ENCODE measurements around the gene NEUROD6. TPM values are rescaled to one million over a fixed set of nuclear protein-coding genes. Genes with fewer than 3 reads are reported as not detected.

Gene NEUROD6
- total RNA-seq, 1 donor from 2014 or later, result not detected

DNA sequence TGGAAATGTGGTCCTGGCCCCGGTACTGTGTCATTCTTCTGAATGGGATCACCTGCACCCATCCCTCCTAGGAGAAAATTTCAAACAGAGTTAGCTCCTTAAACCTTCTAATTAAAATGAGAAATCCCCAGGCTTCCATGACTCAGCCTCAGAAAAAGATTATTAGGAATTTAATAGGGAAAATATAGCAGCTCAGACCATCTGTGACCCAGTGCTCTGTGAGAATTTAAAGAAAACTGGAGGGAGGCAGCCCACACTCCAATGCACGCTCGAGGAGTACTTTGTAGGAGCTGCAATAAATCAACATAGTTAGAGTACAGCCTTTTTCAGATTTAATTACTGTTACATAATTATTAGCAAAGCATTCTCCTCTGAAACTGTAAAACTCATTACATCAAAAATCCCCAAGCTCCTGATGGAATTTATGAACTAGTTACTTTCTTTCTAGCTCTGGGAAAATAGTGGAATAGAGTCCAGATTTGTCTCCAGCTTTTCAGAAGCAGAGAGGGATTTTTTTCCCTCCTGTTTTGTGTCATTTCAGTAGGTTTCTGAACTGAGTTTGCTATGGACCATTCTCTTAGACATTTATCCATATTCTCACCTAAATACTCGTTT lies 30.1 kb downstream of the NEUROD6 start:
- Histone ChIP-seq H3K27me3 (ENCODE audit: low read depth) (no peaks in the 10 kb centered on the region), H3K4me3 (no peak overlapping the region), H3K9me3 (no peaks in the 10 kb centered on the region), H3K36me3 (no peaks in the 10 kb centered on the region), H3K4me1 (peaks cover 3% of the 10 kb centered on the region), H3K27ac (no peak overlapping the region)
- intact Hi-C loops (cut with DNase I), result no loop called here
- ATAC-seq, result no peak
- DNase-seq, result no peak
- TF ChIP-seq, protein P1, sequence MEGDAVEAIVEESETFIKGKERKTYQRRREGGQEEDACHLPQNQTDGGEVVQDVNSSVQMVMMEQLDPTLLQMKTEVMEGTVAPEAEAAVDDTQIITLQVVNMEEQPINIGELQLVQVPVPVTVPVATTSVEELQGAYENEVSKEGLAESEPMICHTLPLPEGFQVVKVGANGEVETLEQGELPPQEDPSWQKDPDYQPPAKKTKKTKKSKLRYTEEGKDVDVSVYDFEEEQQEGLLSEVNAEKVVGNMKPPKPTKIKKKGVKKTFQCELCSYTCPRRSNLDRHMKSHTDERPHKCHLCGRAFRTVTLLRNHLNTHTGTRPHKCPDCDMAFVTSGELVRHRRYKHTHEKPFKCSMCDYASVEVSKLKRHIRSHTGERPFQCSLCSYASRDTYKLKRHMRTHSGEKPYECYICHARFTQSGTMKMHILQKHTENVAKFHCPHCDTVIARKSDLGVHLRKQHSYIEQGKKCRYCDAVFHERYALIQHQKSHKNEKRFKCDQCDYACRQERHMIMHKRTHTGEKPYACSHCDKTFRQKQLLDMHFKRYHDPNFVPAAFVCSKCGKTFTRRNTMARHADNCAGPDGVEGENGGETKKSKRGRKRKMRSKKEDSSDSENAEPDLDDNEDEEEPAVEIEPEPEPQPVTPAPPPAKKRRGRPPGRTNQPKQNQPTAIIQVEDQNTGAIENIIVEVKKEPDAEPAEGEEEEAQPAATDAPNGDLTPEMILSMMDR (IDR thresholded peaks at IDR 0.05), result no peak

DNA sequence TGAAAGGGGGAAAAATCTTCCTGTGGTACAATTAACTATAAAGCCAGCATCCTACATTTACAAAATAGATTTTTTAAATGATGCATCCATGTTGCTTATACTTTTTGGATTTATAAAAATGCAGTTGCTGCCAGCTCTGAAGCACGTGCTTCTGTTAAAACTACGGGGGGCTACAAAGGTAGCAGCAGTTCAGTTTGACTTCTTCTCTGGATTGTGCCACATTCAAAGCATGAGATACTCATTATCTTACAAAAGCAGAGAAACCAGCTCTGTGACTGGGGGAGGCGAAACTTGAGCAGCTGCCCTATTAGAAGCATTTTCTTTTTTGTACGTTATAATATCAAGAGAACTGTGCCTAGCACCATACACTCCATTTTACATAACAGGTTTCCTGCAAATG lies 31.1 kb downstream of the NEUROD6 start:
- Histone ChIP-seq H3K27me3 (ENCODE audit: low read depth) (no peaks in the 10 kb centered on the region), H3K36me3 (no peaks in the 10 kb centered on the region), H3K27ac (no peak overlapping the region), H3K4me1 (peaks cover 3% of the 10 kb centered on the region), H3K9me3 (no peaks in the 10 kb centered on the region), H3K4me3 (no peak overlapping the region)
- intact Hi-C loops (cut with DNase I), result no loop called here
- ATAC-seq (no peak), DNase-seq (no peak)
- TF ChIP-seq, protein P1 (IDR thresholded peaks at IDR 0.05), result no peak

DNA sequence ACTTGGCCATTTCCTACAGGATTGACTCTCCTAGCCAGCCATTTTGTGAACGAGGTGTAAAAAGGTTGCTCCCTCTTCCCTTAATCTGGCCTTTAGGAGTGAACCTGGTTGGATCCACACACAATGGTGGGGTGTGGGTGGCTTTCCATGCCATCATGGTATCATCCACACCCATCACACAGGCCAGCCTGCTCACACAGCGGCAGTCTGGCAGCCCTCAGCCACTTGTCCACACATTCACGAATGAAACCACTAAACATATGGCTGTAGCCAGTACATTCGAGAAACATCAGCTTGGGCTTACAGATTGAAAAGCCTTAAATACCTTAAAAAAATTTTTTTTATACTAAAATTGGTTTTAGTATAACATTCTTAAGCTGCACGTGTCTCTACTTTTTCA lies 31.9 kb downstream of the NEUROD6 start:
- intact Hi-C loops (cut with DNase I), result no loop called here
- ATAC-seq, result no peak

DNA sequence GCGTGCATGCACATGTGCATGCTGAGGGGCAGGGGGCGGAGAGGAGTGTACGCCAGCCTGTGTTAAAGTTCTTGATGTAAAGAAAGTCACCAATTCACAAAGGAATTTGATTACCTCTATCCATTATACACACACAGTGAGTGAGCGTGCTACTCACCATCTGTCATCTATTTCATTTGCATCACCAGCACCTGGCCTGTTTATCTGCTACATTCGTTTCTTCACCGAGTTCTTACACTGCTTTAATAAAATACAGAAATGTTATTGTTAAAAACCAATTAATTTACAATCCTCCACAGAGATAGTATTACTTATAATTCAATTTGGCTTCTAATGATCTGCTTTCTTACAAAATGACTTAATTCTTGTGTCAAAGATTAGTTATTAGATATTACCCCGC lies 32.6 kb downstream of the NEUROD6 start:
- no peaks in the 10 kb centered on the region for H3K27me3 ChIP-seq (ENCODE audit: low read depth)
- TF ChIP-seq, protein P1 (IDR thresholded peaks at IDR 0.05), result no peak
- DNase-seq (no peak), ATAC-seq (no peak)
- H3K27ac ChIP-seq, result no peak overlapping the region
- no peak overlapping the region for H3K4me3 ChIP-seq
- H3K4me1 ChIP-seq, result no peaks in the 10 kb centered on the region
- no peaks in the 10 kb centered on the region for H3K36me3 ChIP-seq
- H3K9me3 ChIP-seq, result no peaks in the 10 kb centered on the region
- intact Hi-C loops (cut with DNase I), result no loop called here

More for the DNA sequence above, 31.9 kb downstream of the NEUROD6 start:
- no peaks in the 10 kb centered on the region for H3K9me3 ChIP-seq
- TF ChIP-seq, protein P1 (IDR thresholded peaks at IDR 0.05), result no peak
- H3K36me3 ChIP-seq, result no peaks in the 10 kb centered on the region
- no peak overlapping the region for H3K4me3 ChIP-seq
- peaks cover 3% of the 10 kb centered on the region for H3K4me1 ChIP-seq
- no peaks in the 10 kb centered on the region for H3K27me3 ChIP-seq (ENCODE audit: low read depth)
- DNase-seq, result no peak
- H3K27ac ChIP-seq, result no peak overlapping the region

DNA sequence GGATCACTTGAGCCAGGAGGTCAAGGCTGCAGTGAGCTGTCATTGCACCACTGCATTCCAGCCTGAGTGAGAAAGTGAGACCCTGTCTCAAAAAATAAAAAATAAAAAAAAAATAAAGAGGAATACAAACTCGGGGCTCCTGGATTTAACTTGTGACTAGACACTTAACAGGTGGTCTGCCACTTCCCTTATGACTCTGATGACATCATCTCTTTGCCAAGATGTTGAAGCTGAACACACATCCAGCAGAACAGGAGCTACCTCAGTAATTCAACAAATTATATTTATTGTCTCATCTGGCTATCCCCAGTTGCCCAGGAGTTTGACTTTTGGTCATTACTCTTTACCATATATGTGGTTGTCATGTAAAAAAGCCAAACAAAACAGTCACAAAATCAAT lies 35.3 kb downstream of the NEUROD6 start:
- TF ChIP-seq, protein P1 (IDR thresholded peaks at IDR 0.05), result no peak
- Histone ChIP-seq H3K4me1 (no peaks in the 10 kb centered on the region), H3K27ac (no peak overlapping the region)

More for the DNA sequence above, 35.3 kb downstream of the NEUROD6 start:
- H3K9me3 ChIP-seq, result no peaks in the 10 kb centered on the region
- H3K27me3 ChIP-seq (ENCODE audit: low read depth), result no peaks in the 10 kb centered on the region
- no peak overlapping the region for H3K4me3 ChIP-seq
- DNase-seq (no peak), ATAC-seq (no peak)
- H3K36me3 ChIP-seq, result no peaks in the 10 kb centered on the region
- intact Hi-C loops (cut with DNase I), result no loop called here

Measured in lower lobe of right lung (tissue), 2 donors.